GM21717 (cell line): ENCODE measurements around the gene D2HGDH.
"Not testable (repeated sequence)": the region's sequence is repeated elsewhere in the genome, so short reads cannot be mapped to it uniquely, and the experiment has no call there.

Experiments
- ATAC-seq: cut with Tn5 transposase; IDR thresholded peaks from one replicate; pipeline ENCODE4 v1.9.1; 2021; ENCODE audit warnings: mild to moderate bottlenecking, moderate library complexity; ENCODE audit not compliant: unreplicated experiment

D2HGDH gene

DNA sequence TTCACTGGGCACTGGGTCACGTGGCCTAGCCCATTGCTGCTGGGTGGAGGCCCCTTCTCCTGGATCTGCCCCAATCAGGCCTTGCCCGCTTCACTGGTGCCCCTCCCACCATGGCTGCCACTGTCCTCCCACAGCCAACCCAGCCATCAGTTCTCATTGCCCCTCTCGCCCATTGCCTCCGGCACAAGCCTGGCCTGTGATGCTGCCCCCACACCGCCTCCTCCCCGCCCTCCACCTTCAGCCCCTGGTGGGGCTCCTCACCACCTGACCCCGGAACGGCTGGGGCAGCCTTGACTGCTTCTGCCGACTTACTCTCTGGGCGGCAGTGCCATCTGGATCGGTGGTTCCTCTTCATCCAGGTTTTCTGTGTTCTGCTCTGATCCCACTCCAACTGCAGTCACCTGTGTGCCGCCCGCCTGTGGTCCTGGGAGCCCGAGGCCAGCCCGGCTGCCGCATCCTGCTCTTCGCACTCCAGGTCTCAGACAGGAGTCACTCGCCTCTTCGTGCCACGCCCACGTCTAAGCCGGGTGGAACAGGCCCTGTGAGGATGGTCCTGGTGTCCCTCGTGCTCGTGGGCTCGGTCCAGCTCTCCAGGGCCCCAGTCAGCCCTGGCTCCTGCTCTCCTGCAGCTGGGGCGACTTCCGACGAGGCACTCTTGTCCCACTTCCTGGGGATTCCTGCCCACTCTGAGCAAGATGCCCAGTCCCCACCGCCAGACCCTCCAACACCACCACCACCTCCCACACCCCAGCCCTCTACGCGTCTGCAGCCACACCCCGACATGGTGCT, 14.2 kb downstream of the D2HGDH start:
- ATAC-seq: no peak

DNA sequence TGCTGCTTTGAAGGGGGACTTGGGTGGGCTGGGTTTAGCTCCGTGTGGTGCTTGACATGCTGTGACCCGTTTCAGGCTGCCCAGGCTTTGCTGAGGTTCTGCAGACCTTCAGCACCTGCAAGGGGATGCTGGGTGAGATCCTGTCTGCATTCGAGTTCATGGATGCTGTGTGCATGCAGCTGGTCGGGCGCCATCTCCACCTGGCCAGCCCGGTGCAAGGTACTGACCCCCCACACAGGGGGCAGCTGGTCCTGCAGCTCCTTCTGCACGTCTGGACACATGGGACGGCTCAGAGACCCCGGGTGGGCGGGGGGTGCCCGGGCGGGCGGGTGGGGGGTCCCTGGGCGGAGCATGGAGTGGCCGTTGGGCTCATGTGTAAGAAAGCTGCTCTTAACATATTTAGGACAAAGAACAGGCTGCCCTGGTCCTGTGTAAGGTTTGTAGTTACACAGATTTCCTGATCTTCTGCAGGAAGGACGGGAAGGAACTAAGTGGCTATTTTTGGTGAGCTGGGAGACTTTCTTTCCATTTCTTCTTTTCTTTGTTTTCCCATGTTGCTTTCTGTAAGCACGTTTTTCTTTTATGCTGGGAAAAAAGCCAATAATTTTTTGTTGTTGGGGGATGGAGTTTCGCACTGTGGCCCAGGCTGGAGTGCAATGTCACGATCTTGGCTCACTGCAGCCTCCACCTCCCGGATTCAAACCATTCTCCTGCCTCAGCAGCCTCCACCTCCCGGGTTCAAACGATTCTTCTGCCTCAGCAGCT, 15.8 kb downstream of the D2HGDH start:
- ATAC-seq: no peak

DNA sequence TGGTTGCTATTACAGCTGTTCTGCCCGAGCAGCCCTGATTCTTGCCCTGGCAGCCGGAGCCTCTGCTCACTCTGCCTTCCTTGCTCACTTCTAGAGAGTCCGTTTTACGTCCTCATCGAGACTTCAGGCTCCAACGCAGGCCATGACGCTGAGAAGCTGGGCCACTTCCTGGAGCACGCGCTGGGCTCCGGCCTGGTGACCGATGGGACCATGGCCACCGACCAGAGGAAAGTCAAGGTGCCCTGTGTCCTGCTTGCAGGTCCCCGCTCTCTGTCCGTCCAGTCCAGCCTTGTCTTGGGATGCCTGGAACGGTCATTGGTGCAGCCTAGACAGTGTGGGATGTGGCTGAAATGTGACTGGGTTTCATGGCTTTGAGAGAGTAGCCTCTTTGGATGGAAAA, 16.7 kb downstream of the D2HGDH start:
- no peak for ATAC-seq

DNA sequence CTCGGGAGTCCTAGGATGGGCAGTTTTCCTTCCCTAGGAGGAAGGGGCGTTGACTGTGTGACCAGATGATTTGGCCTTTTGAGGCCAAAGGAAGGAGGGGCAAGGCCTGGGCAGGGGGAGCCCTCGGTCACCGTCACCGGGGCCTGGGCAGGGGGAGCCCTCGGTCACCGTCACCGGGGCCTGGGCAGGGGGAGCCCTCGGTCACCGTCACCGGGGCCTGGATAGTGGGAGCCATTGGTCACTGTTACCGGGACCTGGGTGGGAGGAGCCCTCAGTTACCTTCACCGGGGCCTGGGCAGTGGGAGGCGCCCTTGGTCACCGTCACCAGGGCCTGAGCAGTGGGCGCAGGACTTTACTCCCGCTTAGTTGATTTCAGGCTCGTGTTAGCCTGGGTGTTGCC, 17.3 kb downstream of the D2HGDH start:
- no peak for ATAC-seq

DNA sequence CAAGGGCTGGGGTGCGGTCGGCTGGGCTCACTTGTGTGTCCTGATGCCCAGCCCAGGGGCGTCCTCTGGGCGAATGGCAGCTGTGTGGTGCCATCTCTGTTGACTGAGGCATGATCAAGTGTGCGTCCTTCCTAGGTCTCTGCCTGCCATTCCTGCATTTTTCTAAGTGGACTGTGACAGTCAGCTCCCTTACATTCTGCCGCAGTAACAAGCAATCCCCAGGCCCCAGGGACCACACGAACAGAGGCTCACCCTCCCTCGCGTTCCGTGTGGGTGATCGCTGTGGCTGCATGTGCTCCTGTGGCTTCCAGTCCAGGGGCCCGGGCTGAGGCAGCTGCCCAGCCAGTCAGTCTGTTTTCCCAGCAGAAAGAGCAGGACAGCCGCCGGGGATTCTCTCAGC, 17.8 kb downstream of the D2HGDH start:
- ATAC-seq: no peak

DNA sequence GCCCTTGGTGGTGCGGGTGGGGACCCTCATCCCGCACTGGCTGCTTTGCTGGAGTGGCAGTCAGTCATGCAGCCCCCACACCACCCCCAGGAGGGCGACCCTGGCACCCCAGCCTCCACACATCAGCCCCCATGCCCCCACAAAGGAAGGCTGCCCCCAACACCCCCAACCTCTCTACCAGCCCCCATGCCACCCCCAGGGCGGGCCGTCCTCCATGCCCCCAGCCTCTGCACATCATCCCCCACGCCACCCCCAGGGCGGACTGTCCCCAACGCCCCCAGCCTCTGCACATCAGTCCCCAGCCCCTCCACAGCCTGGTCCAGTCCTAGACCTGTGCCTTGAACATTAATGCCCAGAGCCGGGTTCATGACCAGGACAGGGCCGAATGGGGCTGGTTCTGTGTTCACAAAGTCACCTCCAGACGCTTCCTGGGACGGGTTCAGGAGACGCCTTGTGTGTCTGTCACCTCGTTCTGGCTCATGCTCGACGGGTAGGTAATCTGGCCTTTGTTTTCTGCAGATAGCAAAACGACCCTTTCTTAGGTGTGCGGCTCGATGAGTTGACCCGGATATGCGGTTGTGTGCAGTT, 18.4 kb downstream of the D2HGDH start:
- ATAC-seq: no peak

DNA sequence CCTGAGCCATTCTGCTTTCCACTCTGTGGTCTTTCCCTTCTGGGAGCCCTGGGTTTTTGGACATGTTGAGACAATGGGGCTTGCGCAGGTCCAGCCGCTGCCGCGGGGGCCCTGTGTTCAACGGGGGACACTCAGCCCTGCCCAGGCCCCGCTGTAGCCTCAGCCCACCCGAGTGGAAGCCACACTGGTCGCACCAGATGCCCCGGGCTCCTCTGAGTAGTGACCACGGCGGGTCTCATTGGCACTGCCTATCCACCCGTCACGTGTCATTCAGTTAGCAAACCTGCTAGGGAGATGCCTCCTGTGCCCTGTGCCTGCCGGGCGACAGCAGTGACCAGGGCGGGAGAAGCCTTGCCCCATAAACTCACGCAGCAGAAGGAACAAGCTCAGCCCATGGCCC, 19.1 kb downstream of the D2HGDH start:
- no peak for ATAC-seq

DNA sequence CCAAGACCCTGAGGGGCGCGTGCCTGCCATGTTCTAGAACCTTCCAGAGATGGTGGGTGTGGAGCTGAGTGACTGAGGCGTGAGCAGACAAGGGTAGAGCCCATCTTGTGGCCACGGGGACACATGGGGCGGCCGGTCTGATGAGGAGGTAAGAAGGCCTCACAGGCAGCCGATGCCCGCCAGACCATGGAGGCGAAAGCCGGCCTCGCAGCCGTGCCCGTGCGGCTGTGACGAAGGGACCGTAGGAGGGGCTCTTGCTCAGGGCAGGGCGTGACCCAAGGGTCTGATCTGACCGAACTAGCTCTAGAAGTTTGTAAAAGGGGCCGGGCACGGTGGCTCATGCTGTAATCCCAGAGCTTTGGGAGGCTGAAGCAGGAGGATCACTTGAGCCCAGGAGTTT, 19.6 kb downstream of the D2HGDH start:
- ATAC-seq: no peak

DNA sequence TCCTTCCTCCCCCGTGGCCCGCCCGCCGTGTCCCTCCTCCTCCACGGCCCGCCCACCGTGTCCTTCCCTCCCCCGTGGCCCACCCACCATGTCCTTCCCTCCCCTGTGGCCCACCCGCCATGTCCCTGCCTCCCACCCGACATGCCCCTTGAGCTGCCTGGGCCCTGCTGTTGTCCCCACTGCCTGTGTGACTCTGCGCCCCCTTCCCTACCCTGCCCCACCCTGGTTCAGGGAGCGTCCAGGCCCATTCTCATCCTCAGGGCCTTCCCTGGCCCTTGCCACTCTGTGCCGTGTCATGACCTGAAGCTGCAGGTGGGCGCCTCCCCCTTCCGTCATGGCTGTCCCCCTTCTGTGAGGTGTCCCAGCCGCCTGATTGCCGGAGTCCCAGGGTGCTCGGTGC, 20.7 kb downstream of the D2HGDH start:
- ATAC-seq: no peak

DNA sequence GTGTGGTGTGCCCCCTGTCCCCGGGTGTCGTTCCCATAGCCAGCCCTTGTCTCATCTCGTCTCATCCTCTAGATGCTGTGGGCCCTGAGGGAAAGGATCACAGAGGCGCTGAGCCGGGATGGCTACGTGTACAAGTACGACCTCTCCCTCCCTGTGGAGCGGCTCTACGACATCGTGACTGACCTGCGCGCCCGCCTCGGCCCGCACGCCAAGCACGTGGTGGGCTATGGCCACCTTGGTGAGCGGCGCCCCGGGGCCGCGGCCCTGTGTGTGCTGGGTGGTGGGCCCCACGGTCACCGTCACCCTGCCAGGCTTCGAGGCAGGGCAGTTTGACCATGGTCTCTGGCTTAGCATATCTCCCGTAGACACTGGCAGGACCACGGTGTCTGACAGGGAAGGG, 21.3 kb downstream of the D2HGDH start:
- ATAC-seq: no peak

DNA sequence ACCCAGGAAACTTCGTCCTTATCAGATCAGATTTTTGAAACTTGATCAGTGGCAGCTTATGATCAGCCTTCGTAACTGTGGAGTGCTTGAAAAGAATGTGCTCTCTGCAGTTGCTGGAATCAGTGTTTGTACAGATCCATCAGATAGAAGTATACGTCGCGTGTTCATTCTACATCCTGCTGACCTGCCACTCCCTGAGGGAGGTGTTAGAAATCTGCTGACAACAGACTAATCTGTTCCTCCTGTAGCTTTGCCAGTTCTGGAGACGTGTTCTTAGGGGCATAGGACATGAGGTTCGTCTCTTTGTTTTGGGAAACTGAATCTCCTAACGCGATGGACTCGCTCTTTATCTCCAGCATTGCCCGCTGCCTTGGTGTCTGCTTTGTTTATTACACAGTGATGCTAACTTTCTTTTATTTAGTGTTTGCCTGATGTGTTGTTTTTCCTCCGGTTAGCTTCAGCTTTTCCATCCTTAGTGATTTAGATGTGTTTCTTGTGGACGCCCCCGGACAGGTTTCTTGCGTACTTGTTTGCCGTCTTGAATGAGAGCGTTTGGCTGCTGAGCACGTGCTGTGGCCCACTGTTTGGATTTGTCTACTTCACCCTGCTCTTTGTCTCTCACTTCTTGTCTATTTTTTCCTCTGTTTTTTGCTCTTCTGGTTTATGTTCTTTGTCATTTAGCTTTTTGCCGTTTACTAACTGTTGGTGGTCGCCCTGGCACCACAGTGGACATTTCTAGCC, 24.8 kb downstream of the D2HGDH start:
- ATAC-seq: no peak

DNA sequence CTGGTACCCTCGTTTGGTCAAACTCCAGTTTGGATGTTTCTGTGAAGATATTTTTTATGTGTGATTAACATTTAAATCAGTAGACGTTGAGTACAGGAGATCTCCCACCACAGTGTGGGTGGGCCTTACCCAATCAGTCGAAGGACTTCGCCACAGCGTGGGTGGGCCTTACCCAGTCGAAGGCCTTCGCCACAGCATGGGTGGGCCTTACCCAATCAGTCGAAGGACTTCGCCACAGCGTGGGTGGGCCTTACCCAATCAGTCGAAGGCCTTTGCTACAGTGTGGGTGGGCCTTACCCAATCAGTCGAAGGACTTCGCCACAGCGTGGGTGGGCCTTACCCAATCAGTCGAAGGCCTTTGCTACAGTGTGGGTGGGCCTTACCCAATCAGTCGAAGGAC, 25.5 kb downstream of the D2HGDH start:
- not testable (repeated sequence) for ATAC-seq

DNA sequence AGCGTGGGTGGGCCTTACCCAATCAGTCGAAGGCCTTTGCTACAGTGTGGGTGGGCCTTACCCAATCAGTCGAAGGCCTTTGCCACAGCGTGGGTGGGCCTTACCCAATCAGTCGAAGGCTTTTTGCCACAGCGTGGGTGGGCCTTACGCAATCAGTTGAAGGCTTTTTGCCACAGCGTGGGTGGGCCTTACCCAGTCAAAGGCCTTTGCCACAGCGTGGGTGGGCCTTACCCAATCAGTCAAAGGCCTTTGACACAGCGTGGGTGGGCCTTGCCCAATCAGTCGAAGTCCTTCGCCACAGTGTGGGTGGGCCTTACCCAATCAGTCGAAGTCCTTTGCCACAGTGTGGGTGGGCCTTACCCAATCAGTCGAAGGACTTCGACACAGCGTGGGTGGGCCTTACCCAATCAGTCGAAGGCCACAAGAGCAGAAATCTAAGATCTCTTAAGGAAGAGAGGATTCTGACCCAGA, 25.9 kb downstream of the D2HGDH start:
- ATAC-seq: no peak

DNA sequence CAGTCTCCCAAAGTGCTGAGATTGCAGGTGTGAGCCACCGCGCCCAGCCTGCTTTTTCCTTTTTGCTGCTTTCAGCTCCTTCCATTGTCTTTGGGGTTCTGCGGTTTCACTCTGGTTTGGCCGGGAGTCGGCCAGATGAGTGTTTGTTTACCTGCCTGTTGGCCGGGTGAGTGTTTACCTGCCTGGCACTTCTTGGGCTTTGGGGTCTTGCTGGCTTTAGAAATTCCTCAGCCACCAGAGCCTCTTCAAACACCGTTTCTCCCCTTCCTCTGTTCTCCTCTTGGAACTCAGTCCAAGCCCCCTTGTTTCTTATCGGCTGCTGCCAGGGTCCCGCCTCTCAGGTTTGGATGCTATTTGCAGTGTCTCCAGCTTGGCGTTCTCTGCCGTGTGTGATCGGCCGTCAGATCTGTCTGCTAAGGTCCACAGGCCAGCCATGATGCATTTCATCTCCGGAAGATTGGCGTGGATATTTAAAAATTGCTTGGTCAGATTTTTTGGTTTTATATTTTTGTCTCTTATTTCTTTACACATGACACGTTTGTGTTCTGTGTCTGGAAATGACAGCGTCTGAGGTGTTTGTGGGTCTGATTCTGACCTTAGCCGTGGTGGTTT, 28.0 kb downstream of the D2HGDH start:
- no peak for ATAC-seq

DNA sequence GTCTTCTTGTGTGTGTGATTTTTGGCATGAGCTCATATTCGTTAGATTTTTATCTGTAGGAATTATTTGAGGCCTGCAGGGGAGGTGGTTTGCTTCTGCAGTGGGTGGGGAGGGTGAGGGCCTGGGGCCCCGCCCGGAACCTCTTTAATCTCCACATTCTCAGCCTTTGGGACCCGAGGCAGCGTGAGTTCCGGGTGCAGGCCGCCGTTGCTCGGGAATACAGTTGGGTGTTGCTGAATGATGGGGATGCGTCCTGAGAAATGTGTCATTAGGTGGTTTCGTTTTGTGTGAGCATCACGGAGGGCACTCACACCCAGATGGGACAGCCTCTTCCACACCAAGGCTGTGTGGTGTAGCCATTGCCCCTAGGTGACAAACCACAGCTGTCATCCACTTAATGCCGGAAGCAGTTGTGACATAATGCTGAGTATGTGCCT, 28.5 kb downstream of the D2HGDH start:
- no peak for ATAC-seq

DNA sequence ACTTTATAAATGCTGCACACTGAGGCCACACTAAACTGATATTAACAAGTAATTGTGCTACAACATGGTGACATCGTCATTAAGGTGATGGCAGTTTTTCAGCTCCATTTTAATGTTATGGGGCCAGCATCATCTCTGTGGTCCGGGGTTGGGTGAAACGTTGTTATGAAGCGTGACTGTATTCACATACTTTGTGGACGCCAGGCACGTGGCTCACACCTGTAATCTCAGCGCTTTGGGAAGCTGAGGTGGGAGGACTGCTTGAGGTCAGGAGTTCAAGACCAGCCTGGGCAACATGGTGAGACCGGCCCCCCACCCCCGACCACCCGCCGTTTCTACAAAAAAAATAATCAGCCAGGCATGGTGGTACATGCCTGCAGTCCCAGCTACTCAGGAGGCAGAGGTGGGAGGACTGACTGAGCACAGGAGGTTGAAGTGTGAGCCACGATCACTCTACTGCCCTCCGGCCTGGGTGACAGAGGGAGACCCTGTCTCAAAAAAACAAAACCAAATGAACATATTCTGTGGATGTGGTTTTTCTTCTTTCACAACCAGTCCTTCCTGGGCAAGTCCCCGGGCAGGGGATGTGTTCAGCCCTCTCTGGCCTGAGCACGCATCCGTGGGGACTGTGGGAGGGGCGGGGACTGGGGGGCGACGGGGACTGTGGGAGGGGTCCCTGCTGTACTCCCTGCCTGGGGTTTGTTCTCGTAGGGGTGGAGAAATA, 29.3 kb downstream of the D2HGDH start:
- ATAC-seq: no peak

DNA sequence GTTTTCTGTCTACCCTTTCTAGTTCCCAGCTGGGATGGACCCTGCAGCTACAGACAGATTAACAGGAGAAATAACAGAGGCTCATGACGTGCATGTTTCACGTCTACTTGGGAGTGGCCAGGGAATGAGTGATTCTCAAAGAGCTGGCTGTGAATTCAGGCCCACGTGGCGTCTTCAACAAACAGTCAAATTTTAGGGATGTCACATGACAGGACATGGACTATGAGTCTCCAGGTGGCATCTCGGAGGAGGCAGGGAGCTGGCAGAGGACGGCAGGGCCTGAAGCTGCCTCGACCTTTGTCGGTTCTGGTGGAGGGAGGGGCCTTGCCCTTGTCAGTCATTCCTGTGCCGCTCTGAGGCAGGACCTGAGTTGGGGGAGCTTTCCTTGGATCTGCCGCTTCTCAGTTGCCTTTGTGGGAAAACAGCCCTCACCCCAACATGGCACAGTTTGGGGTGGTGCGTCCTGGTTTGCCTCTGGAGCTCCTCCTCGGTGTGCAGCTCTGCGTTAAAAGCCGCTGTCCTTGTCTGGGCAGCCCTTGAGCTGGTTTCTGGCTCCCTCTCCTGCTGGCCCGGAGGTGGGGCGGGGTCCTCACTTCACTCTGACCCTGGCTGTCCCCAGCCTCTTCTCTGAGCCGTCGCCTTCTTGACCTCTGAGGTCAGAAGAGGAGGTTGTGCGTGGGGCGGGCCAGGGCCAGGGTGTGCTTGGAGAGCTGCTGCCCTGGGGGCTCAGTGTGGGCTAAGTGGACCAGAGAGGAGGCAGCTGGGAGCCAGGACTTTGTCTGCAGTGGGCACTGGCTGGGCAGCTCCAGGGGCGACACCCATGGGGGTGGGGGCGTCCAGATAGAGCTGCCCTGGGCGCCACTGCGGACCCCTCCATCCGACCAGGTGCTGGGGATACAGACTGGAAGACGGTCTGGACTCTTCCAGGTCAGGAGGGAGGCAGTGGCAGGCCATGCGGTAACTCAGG, 30.1 kb downstream of the D2HGDH start:
- ATAC-seq: no peak

DNA sequence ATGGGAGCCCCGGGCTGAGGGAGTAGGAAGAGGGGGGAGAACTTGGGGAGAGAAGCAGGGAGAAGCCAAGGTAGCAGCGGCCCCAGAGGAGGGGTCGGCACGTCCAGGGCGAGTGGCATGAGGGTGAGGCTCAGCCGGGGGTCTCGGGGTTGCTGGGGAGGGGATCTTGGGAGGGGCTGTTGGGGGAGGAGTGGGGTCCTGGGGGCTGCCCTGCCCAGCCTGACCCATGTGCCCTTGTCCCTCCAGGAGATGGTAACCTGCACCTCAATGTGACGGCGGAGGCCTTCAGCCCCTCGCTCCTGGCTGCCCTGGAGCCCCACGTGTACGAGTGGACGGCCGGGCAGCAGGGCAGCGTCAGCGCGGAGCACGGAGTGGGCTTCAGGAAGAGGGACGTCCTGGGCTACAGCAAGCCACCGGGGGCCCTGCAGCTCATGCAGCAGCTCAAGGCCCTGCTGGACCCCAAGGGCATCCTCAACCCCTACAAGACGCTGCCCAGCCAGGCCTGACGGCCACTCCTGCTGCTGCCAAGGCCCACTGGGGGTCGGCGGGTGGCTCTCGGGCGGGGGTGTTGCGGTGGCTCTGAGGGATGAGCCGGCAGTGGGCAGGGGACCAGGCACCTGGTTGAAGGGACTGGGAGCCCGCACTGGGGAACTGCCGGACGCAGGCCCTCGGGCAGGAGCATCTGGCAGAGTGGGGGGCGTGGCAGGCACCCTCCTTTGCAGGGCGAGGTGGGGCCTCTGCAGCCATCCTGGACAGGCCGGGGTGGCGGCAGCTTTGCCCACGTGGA, 33.2 kb downstream of the D2HGDH start:
- no peak for ATAC-seq
